ENCODE data around the gene PLAGL1. TPM values are rescaled to one million over a fixed set of nuclear protein-coding genes. Genes with fewer than 3 reads are reported as not detected.

Gene PLAGL1
- total RNA-seq = 2.4 and 4.4 TPM in 2 replicates

GRCh38 chr6:144008120-144008811, at the start of gene PLAGL1:
TSS of gene PLAGL1 (minus strand) at chr6:144008259. CDS start at chr6:143948136, 60,123 bp downstream.
- H3K36me3 ChIP-seq (ENCODE audit: control insufficient read depth, insufficient read depth, low read length) = no peaks in the 10 kb centered on the region
- TF ChIP-seq, protein P1, sequence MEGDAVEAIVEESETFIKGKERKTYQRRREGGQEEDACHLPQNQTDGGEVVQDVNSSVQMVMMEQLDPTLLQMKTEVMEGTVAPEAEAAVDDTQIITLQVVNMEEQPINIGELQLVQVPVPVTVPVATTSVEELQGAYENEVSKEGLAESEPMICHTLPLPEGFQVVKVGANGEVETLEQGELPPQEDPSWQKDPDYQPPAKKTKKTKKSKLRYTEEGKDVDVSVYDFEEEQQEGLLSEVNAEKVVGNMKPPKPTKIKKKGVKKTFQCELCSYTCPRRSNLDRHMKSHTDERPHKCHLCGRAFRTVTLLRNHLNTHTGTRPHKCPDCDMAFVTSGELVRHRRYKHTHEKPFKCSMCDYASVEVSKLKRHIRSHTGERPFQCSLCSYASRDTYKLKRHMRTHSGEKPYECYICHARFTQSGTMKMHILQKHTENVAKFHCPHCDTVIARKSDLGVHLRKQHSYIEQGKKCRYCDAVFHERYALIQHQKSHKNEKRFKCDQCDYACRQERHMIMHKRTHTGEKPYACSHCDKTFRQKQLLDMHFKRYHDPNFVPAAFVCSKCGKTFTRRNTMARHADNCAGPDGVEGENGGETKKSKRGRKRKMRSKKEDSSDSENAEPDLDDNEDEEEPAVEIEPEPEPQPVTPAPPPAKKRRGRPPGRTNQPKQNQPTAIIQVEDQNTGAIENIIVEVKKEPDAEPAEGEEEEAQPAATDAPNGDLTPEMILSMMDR (IDR thresholded peaks at IDR 0.05; ENCODE audit: insufficient read depth, low read length, severe bottlenecking) = no peak
- H3K4me3 ChIP-seq (ENCODE audit: low read depth, low read length) = peak within 1 kb of the TSS; percentile 49
- DNase-seq (ENCODE audit: low read depth) (peak; percentile 26), FAIRE-seq (no peak)
- H3K27me3 ChIP-seq (ENCODE audit: control insufficient read depth, insufficient read depth, low read length) = no peaks in the 10 kb centered on the region

DNA sequence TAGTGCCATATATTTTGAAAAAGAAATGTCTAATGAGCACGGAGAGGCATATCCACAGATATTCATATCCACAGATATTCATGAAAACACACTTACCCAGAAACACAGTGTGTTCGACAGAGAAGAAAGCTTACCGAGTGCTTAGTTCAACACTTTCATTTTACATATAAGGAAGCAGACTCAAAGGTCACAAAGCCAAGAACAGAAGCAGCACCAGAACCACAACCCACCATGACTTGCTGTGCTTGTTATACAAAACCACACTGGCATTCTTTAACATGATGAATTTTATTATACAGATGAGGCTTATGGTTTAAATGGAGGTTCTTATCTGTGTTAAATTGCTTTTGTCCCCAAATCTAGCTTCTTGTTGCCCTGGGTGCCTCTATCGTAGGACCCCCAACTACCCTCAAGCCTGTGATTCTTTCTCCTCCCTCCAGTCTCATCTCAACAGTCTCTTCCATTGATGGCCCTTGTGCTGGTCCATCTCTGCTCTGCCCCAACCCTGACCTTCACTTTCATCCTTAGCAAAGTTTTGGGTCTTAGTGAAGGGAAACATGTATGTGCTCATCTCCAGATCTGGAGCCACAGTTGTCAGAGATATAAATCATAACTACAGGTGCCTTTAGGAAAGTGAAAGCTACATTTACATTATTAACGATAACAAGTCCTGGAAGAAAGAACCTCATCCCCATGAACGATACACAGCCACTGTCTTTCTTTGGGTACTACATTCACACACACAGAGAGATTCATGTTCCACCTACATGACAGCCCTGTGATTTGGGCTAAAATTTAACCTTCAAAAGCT, 47.3 kb upstream of the PLAGL1 start:
- no peaks in the 10 kb centered on the region for H3K36me3 ChIP-seq (ENCODE audit: control insufficient read depth, insufficient read depth, low read length)
- DNase-seq (ENCODE audit: low read depth) = no peak
- FAIRE-seq = no peak
- H3K27me3 ChIP-seq (ENCODE audit: control insufficient read depth, insufficient read depth, low read length) = no peaks in the 10 kb centered on the region
- TF ChIP-seq, protein P1 (IDR thresholded peaks at IDR 0.05; ENCODE audit: insufficient read depth, low read length, severe bottlenecking) = no peak
- no peak overlapping the region for H3K4me3 ChIP-seq (ENCODE audit: low read depth, low read length)

DNA sequence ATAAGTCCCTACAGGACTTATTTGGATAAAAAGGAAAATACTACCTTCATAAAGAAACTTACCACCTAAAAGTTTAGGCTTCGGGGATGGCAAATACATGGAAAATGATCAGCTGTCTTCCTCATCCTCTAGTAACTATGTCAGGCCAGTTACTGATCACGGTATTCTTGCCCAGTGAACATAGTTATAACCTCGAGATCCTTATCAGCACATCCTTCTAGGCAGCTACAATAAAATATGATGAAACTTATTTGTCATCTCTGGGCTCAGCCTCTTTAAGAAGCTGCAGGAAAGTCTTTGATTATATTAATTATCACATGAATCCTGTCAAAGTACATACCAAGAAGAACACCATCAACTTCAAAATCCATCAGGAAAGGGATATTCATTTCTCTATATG, 45.5 kb upstream of the PLAGL1 start:
- no peaks in the 10 kb centered on the region for H3K36me3 ChIP-seq (ENCODE audit: control insufficient read depth, insufficient read depth, low read length)
- FAIRE-seq (no peak), DNase-seq (ENCODE audit: low read depth) (no peak)
- H3K27me3 ChIP-seq (ENCODE audit: control insufficient read depth, insufficient read depth, low read length) = no peaks in the 10 kb centered on the region
- TF ChIP-seq, protein P1 (IDR thresholded peaks at IDR 0.05; ENCODE audit: insufficient read depth, low read length, severe bottlenecking) = no peak
- no peak overlapping the region for H3K4me3 ChIP-seq (ENCODE audit: low read depth, low read length)

DNA sequence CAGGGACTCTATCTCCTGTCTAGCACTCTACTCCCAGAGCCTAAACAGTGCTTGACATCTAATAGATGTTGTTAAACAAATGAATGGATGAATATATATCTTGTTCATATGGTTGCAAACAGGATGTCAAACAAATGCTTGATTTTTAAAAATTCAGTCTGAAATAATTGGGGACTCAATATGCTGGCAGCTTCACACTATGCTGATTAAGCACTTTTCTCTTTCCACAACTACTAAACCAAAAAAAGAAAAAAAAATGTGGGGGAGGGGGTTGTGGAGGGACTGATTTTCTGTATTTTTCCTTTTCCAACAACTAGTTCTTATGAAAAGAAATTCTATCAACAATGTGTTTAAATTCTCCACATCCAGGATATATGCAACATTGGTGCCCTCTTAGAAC, 44.4 kb upstream of the PLAGL1 start:
- TF ChIP-seq, protein P1 (IDR thresholded peaks at IDR 0.05; ENCODE audit: insufficient read depth, low read length, severe bottlenecking) = no peak
- no peaks in the 10 kb centered on the region for H3K36me3 ChIP-seq (ENCODE audit: control insufficient read depth, insufficient read depth, low read length)
- FAIRE-seq = no peak
- no peak for DNase-seq (ENCODE audit: low read depth)
- no peak overlapping the region for H3K4me3 ChIP-seq (ENCODE audit: low read depth, low read length)
- no peaks in the 10 kb centered on the region for H3K27me3 ChIP-seq (ENCODE audit: control insufficient read depth, insufficient read depth, low read length)

- FAIRE-seq (no peak), DNase-seq (ENCODE audit: low read depth) (no peak)
Observed at GRCh38 chr6:144049386-144049785, 41.3 kb upstream of the PLAGL1 start.

More at GRCh38 chr6:144049386-144049785, 41.3 kb upstream of the PLAGL1 start:
- no peak overlapping the region for H3K4me3 ChIP-seq (ENCODE audit: low read depth, low read length)
- TF ChIP-seq, protein P1 (IDR thresholded peaks at IDR 0.05; ENCODE audit: insufficient read depth, low read length, severe bottlenecking) = no peak
- no peaks in the 10 kb centered on the region for H3K36me3 ChIP-seq (ENCODE audit: control insufficient read depth, insufficient read depth, low read length)
- no peaks in the 10 kb centered on the region for H3K27me3 ChIP-seq (ENCODE audit: control insufficient read depth, insufficient read depth, low read length)
